HCEC 1CT (cell line): ENCODE results near the gene MMS19.

ENCODE experiments used
- DNase-seq: peaks from one replicate; pipeline ENCODE4 v3.0.0-alpha.2; 2017

MMS19 gene

DNA sequence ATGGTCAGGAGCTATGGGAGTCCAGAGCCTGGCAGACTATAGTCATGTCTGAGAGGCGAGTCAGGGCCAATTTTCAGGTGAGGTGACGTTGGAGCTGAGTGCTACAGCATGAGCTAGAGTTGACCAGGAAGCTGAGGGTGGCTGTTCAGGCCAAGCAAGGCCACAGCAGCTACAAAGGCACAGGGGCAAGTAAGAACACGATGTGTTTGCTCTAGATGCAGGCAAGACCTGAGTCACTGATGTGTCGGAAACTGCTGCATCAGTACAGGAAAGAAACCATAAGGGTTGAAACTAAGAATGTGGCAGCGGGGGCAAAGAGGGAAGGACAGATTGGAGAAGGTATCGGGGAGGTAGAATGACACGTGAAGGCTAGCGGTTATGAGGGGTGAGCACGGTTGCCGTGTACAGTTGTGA lies 85.3 kb downstream of the MMS19 start:
- DNase-seq = no peak

DNA sequence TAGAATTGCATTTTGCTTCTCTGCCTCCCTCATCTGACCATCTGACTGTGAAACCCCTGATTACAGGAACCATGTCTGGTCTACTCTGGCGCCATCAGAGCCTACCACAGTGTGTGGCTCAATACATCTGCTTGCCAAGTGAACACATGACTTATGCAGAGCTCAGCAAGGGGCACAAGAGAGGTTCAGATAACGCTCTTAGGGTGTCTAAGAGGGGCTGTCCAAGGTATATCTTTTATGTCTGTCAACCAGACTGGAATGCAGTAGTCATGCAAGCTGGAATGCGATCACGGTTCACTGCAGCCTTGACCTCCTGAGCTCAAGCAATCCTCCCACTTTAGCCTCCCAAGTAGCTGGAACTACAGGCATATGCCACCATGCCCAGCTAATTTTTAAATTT lies 86.8 kb downstream of the MMS19 start:
- DNase-seq = no peak

DNA sequence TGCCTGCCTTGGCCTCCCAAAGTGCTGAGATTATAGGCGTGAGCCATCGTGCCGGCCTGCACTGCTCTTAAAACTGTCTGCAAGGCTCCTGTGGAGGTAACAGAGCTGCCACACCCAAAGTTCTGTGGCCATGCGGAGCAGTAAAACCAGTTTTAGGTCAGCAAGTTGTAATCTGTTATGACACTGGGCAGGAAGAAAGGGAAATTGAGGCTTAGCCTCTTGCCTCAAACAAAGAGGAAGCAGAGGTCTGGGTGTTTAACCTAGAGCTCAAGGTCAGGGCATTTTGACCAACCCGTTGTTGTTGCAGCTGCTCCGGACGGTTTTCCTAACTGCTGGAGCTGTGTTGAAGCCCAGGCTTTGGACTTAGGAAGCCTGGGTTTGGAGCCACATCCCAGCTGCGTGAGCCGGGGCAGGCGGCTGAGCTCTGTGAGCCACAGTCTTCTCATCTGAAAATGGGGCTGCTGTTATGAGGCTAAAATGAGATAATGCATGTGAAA lies 89.7 kb downstream of the MMS19 start:
- no peak for DNase-seq
